NCI-H1417 treated with DMSO at 0.1 percent for 48 hours (cell line): ENCODE measurements around the gene TP53BP1.
"Not testable (repeated sequence)": the region's sequence is repeated elsewhere in the genome, so short reads cannot be mapped to it uniquely, and the experiment has no call there.

Experiments used
- DNase-seq: peaks from one replicate; lab custom pipeline; 2025; lab: John Stamatoyannopoulos, UW

TP53BP1 gene, protein sequence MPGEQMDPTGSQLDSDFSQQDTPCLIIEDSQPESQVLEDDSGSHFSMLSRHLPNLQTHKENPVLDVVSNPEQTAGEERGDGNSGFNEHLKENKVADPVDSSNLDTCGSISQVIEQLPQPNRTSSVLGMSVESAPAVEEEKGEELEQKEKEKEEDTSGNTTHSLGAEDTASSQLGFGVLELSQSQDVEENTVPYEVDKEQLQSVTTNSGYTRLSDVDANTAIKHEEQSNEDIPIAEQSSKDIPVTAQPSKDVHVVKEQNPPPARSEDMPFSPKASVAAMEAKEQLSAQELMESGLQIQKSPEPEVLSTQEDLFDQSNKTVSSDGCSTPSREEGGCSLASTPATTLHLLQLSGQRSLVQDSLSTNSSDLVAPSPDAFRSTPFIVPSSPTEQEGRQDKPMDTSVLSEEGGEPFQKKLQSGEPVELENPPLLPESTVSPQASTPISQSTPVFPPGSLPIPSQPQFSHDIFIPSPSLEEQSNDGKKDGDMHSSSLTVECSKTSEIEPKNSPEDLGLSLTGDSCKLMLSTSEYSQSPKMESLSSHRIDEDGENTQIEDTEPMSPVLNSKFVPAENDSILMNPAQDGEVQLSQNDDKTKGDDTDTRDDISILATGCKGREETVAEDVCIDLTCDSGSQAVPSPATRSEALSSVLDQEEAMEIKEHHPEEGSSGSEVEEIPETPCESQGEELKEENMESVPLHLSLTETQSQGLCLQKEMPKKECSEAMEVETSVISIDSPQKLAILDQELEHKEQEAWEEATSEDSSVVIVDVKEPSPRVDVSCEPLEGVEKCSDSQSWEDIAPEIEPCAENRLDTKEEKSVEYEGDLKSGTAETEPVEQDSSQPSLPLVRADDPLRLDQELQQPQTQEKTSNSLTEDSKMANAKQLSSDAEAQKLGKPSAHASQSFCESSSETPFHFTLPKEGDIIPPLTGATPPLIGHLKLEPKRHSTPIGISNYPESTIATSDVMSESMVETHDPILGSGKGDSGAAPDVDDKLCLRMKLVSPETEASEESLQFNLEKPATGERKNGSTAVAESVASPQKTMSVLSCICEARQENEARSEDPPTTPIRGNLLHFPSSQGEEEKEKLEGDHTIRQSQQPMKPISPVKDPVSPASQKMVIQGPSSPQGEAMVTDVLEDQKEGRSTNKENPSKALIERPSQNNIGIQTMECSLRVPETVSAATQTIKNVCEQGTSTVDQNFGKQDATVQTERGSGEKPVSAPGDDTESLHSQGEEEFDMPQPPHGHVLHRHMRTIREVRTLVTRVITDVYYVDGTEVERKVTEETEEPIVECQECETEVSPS (N-terminal part only)

GRCh38 chr15:43492673-43493601 lies at the start of gene TP53BP1:
TSS of gene TP53BP1 (minus strand) at chr15:43493156. CDS start at chr15:43493043, 113 bp downstream.
- peak; percentile 32 for DNase-seq

DNA sequence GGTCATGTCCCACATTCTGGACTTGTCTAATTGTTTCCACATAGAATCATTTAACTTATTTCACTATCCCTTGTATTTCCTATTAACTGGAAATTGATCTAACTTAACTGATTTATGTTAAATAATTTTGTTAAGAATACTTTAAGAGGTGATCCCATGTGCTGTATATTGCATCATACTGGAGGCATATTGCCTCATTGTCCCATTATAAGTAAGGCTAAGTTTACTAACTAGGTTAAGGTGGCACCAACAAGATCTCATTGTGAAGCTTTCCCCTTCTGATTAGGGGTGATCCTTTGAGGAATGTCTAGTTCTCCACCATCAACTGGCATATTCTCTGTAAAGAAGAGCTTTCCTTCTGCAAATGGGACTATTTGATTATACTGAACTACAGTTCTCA lies 48.8 kb upstream of the TP53BP1 start:
- DNase-seq = no peak

GRCh38 chr15:43538091-43538490 lies 45.1 kb upstream of the TP53BP1 start:
- DNase-seq = no peak

DNA sequence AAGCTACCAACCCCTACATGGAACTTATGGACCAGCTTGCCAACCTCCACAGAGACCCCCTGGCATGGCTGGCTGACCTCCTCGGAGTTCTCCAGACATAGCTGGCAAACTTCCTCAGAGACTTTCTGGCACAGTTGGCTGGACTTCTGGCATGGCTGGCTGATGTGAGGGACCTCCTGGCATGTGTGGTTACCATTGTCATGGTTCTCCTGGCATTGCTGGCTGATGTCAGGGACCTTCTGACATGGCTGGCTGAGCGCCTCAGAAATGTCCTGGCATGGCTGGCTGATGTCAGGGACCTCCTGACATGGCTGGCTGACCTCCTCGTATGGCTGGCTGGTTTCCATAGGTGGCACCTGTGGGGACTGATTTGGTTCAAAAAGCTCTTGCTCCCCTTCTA lies 41.9 kb upstream of the TP53BP1 start:
- no peak for DNase-seq

GRCh38 chr15:43532826-43533225 lies 39.9 kb upstream of the TP53BP1 start:
- not testable (repeated sequence) for DNase-seq

DNA sequence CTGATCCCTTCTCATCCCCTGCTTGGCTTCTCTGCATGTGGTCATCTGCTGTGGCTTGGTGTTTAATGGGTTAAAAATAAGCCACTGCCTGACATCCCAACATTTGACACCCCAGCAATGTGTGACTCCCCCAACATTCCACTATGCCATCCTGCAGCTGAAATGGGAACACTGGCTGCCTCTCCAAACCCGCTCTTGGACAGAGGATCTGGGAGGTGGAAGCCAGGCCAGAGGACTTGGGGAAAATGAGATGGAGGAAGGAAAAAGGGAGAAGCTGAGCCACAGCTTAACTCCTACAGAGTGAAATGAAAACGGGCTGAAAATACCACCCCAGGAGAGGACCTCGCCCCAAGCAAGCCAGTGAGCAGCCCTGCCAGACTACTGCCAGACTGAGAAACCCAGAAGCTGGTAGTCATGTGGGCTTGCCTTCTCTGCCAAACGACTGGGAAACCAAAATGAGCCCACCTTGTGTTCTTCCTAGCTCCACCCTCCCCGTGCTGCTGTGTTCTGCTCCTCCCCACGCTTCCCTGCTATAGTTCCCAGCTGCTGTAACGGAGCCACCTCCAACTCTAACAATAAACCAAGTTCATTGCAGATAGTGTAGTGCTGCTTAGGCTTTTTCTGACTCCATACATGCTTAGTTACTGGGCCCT lies 38.2 kb upstream of the TP53BP1 start:
- DNase-seq = no peak

GRCh38 chr15:43529587-43530345 lies 36.8 kb upstream of the TP53BP1 start:
- no peak for DNase-seq

DNA sequence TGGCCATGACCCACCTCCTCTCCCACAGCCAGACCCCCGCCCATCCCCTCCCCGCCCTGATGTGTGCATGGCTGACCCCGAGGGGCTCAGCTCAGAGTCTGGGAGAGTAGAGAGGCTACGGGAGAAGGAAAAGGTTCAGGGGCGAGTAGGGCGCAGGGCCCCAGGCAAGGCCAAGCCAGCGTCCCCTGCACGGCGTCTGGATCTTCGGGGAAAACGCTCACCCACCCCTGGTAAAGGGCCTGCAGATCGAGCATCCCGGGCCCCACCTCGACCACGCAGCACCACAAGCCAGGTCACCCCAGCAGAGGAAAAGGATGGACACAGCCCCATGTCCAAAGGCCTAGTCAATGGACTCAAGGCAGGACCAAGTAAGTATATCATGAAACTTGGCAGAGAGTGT lies 36.2 kb upstream of the TP53BP1 start:
- no peak for DNase-seq

GRCh38 chr15:43528542-43529007 lies 35.6 kb upstream of the TP53BP1 start:
- DNase-seq = no peak

- DNase-seq = no peak
Measured at GRCh38 chr15:43527802-43528541, 35.0 kb upstream of the TP53BP1 start.

GRCh38 chr15:43527016-43527801 lies 34.3 kb upstream of the TP53BP1 start:
- no peak for DNase-seq

- no peak for DNase-seq
Measured at GRCh38 chr15:43526261-43526930, 33.4 kb upstream of the TP53BP1 start.

DNA sequence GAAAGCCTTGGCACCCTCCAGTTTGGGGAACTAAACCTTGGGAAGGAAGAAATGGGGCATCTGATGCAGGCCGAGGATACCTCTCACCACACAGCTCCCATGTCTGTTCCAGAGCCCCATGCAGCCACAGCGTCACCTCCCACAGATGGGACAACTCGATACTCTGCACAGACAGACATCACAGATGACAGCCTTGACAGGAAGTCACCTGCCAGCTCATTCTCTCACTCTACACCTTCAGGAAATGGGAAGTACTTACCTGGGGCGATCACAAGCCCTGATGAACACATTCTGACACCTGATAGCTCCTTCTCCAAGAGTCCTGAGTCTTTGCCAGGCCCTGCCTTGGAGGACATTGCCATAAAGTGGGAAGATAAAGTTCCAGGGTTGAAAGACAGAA lies 32.2 kb upstream of the TP53BP1 start:
- no peak for DNase-seq

DNA sequence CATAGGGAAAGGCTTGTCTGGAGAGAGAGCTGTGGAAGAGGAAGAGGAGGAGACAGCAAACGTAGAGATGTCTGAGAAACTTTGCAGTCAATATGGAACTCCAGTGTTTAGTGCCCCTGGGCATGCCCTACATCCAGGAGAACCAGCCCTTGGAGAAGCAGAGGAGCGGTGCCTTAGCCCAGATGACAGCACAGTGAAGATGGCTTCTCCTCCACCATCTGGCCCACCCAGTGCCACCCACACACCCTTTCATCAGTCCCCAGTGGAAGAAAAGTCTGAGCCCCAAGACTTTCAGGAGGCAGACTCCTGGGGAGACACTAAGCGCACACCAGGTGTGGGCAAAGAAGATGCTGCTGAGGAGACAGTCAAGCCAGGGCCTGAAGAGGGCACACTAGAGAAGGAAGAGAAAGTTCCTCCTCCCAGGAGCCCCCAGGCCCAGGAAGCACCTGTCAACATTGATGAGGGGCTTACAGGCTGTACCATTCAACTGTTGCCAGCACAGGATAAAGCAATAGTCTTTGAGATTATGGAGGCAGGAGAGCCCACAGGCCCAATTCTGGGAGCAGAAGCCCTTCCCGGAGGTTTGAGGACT lies 31.4 kb upstream of the TP53BP1 start:
- no peak for DNase-seq

DNA sequence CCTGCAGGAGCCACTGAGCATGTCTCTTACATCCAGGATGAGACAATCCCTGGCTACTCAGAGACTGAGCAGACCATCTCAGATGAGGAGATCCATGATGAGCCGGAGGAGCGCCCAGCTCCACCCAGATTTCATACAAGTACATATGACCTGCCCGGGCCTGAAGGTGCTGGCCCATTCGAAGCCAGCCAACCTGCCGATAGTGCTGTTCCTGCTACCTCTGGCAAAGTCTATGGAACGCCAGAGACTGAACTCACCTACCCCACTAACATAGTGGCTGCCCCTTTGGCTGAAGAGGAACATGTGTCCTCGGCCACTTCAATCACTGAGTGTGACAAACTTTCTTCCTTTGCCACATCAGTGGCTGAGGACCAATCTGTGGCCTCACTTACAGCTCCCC lies 30.7 kb upstream of the TP53BP1 start:
- no peak for DNase-seq

DNA sequence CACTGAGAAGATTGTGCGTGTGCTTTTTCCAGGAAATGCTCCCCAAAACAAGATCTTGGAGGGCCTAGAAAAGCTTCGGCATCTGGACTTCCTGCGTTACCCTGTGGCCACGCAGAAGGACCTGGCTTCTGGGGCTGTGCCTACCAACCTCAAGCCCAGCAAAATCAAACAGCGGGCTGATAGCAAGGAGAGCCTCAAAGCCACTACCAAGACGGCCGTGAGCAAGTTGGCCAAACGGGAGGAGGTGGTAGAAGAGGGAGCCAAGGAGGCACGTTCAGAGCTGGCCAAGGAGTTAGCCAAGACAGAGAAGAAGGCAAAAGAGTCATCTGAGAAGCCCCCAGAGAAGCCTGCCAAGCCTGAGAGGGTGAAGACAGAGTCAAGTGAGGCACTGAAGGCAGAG lies 29.3 kb upstream of the TP53BP1 start:
- no peak for DNase-seq

DNA sequence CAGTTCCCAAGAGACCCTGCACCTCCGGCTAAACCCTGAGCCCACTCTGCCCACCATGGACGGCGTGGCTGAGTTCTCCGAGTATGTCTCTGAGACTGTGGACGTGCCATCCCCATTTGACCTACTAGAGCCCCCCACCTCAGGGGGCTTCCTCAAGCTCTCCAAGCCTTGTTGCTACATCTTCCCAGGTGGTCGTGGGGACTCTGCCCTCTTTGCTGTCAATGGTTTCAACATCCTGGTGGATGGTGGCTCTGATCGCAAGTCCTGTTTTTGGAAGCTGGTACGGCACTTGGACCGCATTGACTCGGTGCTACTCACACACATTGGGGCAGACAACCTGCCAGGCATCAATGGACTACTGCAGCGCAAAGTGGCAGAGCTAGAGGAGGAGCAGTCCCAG lies 28.5 kb upstream of the TP53BP1 start:
- no peak for DNase-seq
